MM.1S (cell line): ENCODE measurements around the gene SPEF2.
A peak's percentile ranks its signal among the peaks of the same experiment; 100 is the strongest.

Experiments used
- DNase-seq: peaks from one replicate; pipeline ENCODE4 v3.0.0-alpha.2; 2015
- H2AFZ ChIP-seq: fragments of 300-600 bp; sonication (generic); 2 replicates; pipeline ENCODE4 v1.6.0; 2016; ENCODE audit warnings: antibody characterized with exemption, low read length
- H3F3A ChIP-seq: fragments of 300-600 bp; sonication (generic); 2 replicates; pipeline ENCODE4 v1.6.1; 2016; ENCODE audit warnings: mild to moderate bottlenecking, antibody characterized with exemption, low read length, moderate library complexity, mixed read lengths; ENCODE audit not compliant: insufficient read depth
- H3K27ac ChIP-seq: fragments of 300-600 bp; sonication (generic); 2 replicates; pipeline ENCODE4 v1.5.1; 2016; ENCODE audit warnings: mild to moderate bottlenecking, low read length
- H3K27me3 ChIP-seq: fragments of 300-600 bp; sonication (generic); replicated peaks from 2 replicates; pipeline ENCODE4 v1.6.0; 2016; ENCODE audit warnings: low read length; ENCODE audit not compliant: insufficient read depth
- H3K36me3 ChIP-seq: fragments of 300-600 bp; sonication (generic); replicated peaks from 2 replicates; pipeline ENCODE4 v1.6.1; 2016; ENCODE audit warnings: mild to moderate bottlenecking, low read length, mixed read lengths; ENCODE audit not compliant: insufficient read depth
- H3K4me1 ChIP-seq: fragments of 300-600 bp; sonication (generic); 2 replicates; pipeline ENCODE4 v1.6.1; 2016; ENCODE audit warnings: low read length, mixed read lengths
- H3K4me2 ChIP-seq: fragments of 300-600 bp; sonication (generic); 2 replicates; pipeline ENCODE4 v1.6.0; 2016; ENCODE audit warnings: low read depth, low read length
- H3K4me3 ChIP-seq: fragments of 300-600 bp; sonication (generic); 2 replicates; pipeline ENCODE4 v1.5.1; 2016; ENCODE audit warnings: low read length, mixed read lengths
- H3K79me2 ChIP-seq: fragments of 300-600 bp; sonication (generic); 2 replicates; pipeline ENCODE4 v1.6.1; 2016; ENCODE audit warnings: mixed run types, low read length, mixed read lengths
- H3K9ac ChIP-seq: fragments of 300-600 bp; sonication (generic); 2 replicates; pipeline ENCODE4 v1.6.1; 2016; ENCODE audit warnings: low read length, mixed read lengths
- H3K9me2 ChIP-seq: fragments of 300-600 bp; sonication (generic); replicated peaks from 2 replicates; pipeline ENCODE4 v1.6.1; 2016; ENCODE audit warnings: mild to moderate bottlenecking, low read length, mixed read lengths; ENCODE audit not compliant: insufficient read depth
- H3K9me3 ChIP-seq: fragments of 300-600 bp; sonication (generic); replicated peaks from 2 replicates; pipeline ENCODE4 v1.6.1; 2016; ENCODE audit warnings: mild to moderate bottlenecking, low read length, mixed read lengths; ENCODE audit not compliant: insufficient read depth
- H4K20me1 ChIP-seq: fragments of 300-600 bp; sonication (generic); 2 replicates; pipeline ENCODE4 v1.6.1; 2016; ENCODE audit warnings: mild to moderate bottlenecking, low read length, moderate library complexity, mixed read lengths; ENCODE audit not compliant: insufficient read depth
- EZH2 ChIP-seq: fragments of 300-600 bp; sonication (generic); optimal IDR thresholded peaks from 2 replicates; pipeline ENCODE3; 2017; ENCODE audit warnings: low read depth, mild to moderate bottlenecking, antibody characterized with exemption, low read length, mixed read lengths
- EZH2phosphoT487 ChIP-seq: fragments of 300-600 bp; sonication (generic); IDR thresholded peaks from 2 replicates; pipeline ENCODE4 v1.6.1; 2018; ENCODE audit warnings: antibody characterized with exemption, low read length
- TF ChIP-seq, protein P1 (sequence below): fragments of 300-600 bp; sonication (generic); IDR thresholded peaks from 2 replicates; pipeline ENCODE4 v1.5.1; 2016; ENCODE audit warnings: antibody characterized with exemption, low read length, mixed read lengths

SPEF2 gene

DNA sequence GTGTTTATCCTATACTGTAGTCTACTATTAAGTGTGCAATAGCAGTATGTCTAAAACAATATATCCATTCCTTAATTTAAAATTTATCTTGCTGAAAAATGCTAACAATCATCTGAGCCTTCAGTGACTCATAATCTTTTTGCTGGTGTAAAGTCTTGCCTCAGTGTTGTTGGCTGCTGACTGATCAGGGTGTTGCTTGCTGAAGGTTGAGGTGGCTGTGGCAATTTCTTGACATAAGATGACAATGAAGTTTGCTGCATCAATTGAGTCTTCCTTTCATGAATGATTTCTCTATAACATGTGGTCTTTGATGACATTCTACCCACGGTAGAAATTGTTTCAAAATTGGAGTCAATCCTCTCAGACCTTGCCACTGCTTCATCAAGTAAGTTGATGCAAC, 24.3 kb upstream of the SPEF2 start:
- no peak overlapping the region for H2AFZ ChIP-seq
- no peaks in the 10 kb centered on the region for H3K27me3 ChIP-seq
- H3K36me3 ChIP-seq, result no peaks in the 10 kb centered on the region
- H3F3A ChIP-seq, result no peaks in the 10 kb centered on the region
- H3K79me2 ChIP-seq, result no peaks in the 10 kb centered on the region
- H3K9me3 ChIP-seq, result no peaks in the 10 kb centered on the region
- no peak overlapping the region for H3K4me2 ChIP-seq
- no peak for DNase-seq
- H3K9ac ChIP-seq, result no peak overlapping the region
- H3K4me1 ChIP-seq, result no peaks in the 10 kb centered on the region
- TF ChIP-seq, protein P1, sequence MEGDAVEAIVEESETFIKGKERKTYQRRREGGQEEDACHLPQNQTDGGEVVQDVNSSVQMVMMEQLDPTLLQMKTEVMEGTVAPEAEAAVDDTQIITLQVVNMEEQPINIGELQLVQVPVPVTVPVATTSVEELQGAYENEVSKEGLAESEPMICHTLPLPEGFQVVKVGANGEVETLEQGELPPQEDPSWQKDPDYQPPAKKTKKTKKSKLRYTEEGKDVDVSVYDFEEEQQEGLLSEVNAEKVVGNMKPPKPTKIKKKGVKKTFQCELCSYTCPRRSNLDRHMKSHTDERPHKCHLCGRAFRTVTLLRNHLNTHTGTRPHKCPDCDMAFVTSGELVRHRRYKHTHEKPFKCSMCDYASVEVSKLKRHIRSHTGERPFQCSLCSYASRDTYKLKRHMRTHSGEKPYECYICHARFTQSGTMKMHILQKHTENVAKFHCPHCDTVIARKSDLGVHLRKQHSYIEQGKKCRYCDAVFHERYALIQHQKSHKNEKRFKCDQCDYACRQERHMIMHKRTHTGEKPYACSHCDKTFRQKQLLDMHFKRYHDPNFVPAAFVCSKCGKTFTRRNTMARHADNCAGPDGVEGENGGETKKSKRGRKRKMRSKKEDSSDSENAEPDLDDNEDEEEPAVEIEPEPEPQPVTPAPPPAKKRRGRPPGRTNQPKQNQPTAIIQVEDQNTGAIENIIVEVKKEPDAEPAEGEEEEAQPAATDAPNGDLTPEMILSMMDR, result no peak
- no peak for TF ChIP-seq EZH2phosphoT487
- no peak for TF ChIP-seq EZH2
- H4K20me1 ChIP-seq, result no peaks in the 10 kb centered on the region
- H3K9me2 ChIP-seq, result no peaks in the 10 kb centered on the region
- no peak overlapping the region for H3K4me3 ChIP-seq
- H3K27ac ChIP-seq, result no peak overlapping the region

DNA sequence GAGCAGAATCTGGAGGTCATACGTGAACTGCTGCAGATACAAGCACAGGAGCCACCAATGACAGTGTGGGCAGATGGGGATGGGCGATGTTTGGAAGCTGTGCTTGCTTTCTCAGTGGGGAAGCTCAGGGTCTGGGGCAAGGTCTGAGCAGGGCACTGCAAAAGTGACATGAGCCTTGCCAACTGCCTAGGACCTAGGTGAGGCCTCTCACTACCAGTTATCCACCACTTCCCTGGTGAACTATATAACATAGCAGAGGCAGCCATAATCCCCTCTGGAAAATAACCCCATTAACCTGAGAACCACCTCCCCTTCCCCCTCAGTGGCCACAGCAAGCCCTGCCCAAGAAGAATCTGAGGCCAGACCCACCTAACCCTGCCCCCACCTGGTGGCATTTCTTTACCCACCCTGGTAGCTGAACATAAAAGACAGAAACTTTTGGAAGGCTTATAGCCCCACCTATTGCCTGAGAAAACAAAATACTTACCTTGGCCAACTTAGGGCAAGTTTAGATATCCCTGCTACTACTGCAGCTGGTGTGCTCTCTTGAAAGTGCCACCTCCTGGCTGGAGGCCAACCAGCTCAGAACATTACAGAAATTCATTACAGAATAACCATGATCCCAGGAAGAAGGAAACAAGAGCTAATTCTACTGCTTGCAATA, 18.8 kb upstream of the SPEF2 start:
- Histone ChIP-seq H3K4me3 (no peak overlapping the region), H3K36me3 (no peaks in the 10 kb centered on the region), H3K9ac (no peak overlapping the region), H3K27me3 (no peaks in the 10 kb centered on the region), H3K4me2 (no peak overlapping the region), H4K20me1 (no peaks in the 10 kb centered on the region), H3K27ac (no peak overlapping the region), H3K9me2 (no peaks in the 10 kb centered on the region), H3K79me2 (no peaks in the 10 kb centered on the region), H3K4me1 (no peaks in the 10 kb centered on the region), H2AFZ (no peak overlapping the region), H3K9me3 (no peaks in the 10 kb centered on the region), H3F3A (no peaks in the 10 kb centered on the region)
- no peak for DNase-seq
- TF ChIP-seq, protein P1, result peak; percentile 16
- TF ChIP-seq EZH2phosphoT487 (no peak), EZH2 (no peak)

DNA sequence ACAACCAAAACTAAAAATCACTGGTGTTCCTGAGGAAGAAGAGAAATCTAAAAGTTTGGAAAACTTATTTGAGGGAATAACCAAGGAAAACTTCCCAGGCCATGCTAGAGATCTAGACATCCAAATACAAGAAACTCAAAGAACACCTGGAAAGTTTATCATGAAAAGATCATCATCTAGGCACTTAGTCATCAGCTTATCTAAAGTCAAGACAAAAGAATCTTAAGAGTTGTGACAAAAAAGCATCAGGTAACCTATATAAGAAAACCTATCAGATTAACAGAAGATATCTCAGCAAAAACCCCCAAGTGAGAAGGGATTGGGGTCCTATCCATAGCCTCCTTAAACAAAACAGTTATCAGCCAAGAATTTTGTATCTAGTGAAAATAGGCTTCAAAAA, 17.1 kb upstream of the SPEF2 start:
- Histone ChIP-seq H2AFZ (no peak overlapping the region), H3K4me1 (no peaks in the 10 kb centered on the region), H3K27ac (no peak overlapping the region), H3K4me3 (no peak overlapping the region), H4K20me1 (no peaks in the 10 kb centered on the region), H3K36me3 (no peaks in the 10 kb centered on the region), H3K9me2 (no peaks in the 10 kb centered on the region), H3K9ac (no peak overlapping the region), H3K4me2 (no peak overlapping the region), H3K9me3 (no peaks in the 10 kb centered on the region), H3F3A (no peaks in the 10 kb centered on the region), H3K27me3 (no peaks in the 10 kb centered on the region), H3K79me2 (no peaks in the 10 kb centered on the region)
- TF ChIP-seq, protein P1, result no peak
- no peak for TF ChIP-seq EZH2phosphoT487
- DNase-seq, result no peak
